GM18498 (cell line): ENCODE results near the gene TMEM86B.

Experiments
- ATAC-seq: cut with Tn5 transposase; IDR thresholded peaks from one replicate; pipeline ENCODE4 v1.9.1; 2021; ENCODE audit warnings: mild to moderate bottlenecking, moderate library complexity; ENCODE audit not compliant: unreplicated experiment

TMEM86B gene

GRCh38 chr19:55179606-55180484 lies 48.7 kb downstream of the TMEM86B start, which contains the start of gene SYT5:
Gene SYT5 (minus strand): TSS chr19:55180289. CDS start chr19:55179041, 1,248 bp downstream.
- ATAC-seq, result peak; percentile 8

- peak; percentile 85 for ATAC-seq
Measured at GRCh38 chr19:55178781-55179599, 49.6 kb downstream of the TMEM86B start.
